SK-N-SH treated with all-trans-retinoic acid at 6 μM for 48 hours (cell line): Measurements from ENCODE around the gene COPZ2.
"Not testable (repeated sequence)": the region's sequence is repeated elsewhere in the genome, so short reads cannot be mapped to it uniquely, and the experiment has no call there.

Experiments used
- ATAC-seq: fragments of 200-7000 bp; cut with Tn5 transposase; 3 replicates; pipeline ENCODE4 v1.9.1; 2020; ENCODE audit warnings: mild to moderate bottlenecking, moderate library complexity
- ARNTL ChIP-seq: fragments of 450-650 bp; formaldehyde crosslinking; IDR thresholded peaks from 2 replicates; pipeline ENCODE4 v1.5.0; 2020; ENCODE audit warnings: low read depth, mild to moderate bottlenecking, moderate library complexity, borderline replicate concordance
- BACH2 ChIP-seq: fragments of 250-450 bp; sonication (Bioruptor Pico); IDR thresholded peaks from 2 replicates; pipeline ENCODE4 v1.9.0; 2021; ENCODE audit warnings: mild to moderate bottlenecking, borderline replicate concordance
- CREB5 ChIP-seq: fragments of 250-450 bp; sonication (Bioruptor Pico); IDR thresholded peaks from 2 replicates; pipeline ENCODE4 v1.5.1; 2020; ENCODE audit warnings: low read depth, mild to moderate bottlenecking, moderate library complexity
- CSDC2 ChIP-seq: fragments of 250-450 bp; sonication (Bioruptor Pico); IDR thresholded peaks from 2 replicates; pipeline ENCODE4 v1.5.0; 2020; ENCODE audit warnings: mild to moderate bottlenecking, moderate library complexity
- CSRNP3 ChIP-seq: fragments of 250-450 bp; sonication (Bioruptor Pico); IDR thresholded peaks from 2 replicates; pipeline ENCODE4 v1.5.1; 2021; ENCODE audit warnings: mild to moderate bottlenecking, moderate library complexity
- ESRRG ChIP-seq: fragments of 250-450 bp; sonication (Bioruptor Pico); IDR thresholded peaks from 2 replicates; pipeline ENCODE4 v1.6.1; 2021; ENCODE audit warnings: mild to moderate bottlenecking
- GLIS3 ChIP-seq: fragments of 250-450 bp; sonication (Bioruptor Pico); IDR thresholded peaks from 2 replicates; pipeline ENCODE4 v1.5.0; 2020; ENCODE audit warnings: mild to moderate bottlenecking, moderate library complexity
- ISL1 ChIP-seq: fragments of 250-450 bp; sonication (Bioruptor Pico); IDR thresholded peaks from 2 replicates; pipeline ENCODE4 v2.1.2; 2022; ENCODE audit warnings: mild to moderate bottlenecking, moderate library complexity
- OSR1 ChIP-seq: fragments of 250-450 bp; sonication (Bioruptor Pico); IDR thresholded peaks from 2 replicates; pipeline ENCODE4 v1.8.0; 2022; ENCODE audit warnings: moderate library complexity, mild to moderate bottlenecking, inconsistent platforms
- PATZ1 ChIP-seq: fragments of 250-450 bp; sonication (Bioruptor Pico); IDR thresholded peaks from 2 replicates; pipeline ENCODE4 v1.8.0; 2020; ENCODE audit warnings: mild to moderate bottlenecking, moderate library complexity, borderline replicate concordance
- POU6F1 ChIP-seq: fragments of 250-450 bp; sonication (Bioruptor Pico); IDR thresholded peaks from 2 replicates; pipeline ENCODE4 v1.8.0; 2021; ENCODE audit warnings: low read depth, mild to moderate bottlenecking, moderate library complexity, borderline replicate concordance
- PPARA ChIP-seq: fragments of 250-450 bp; sonication (Bioruptor Pico); IDR thresholded peaks from 2 replicates; pipeline ENCODE4 v1.5.0; 2020; ENCODE audit warnings: mild to moderate bottlenecking, borderline replicate concordance
- RARB ChIP-seq: fragments of 250-450 bp; sonication (Bioruptor Pico); IDR thresholded peaks from 2 replicates; pipeline ENCODE4 v1.8.0; 2021; ENCODE audit warnings: mild to moderate bottlenecking, moderate library complexity
- SNAI2 ChIP-seq: fragments of 250-450 bp; sonication (Bioruptor Pico); IDR thresholded peaks from 2 replicates; pipeline ENCODE4 v1.5.0; 2020; ENCODE audit warnings: mild to moderate bottlenecking, moderate library complexity
- TCF4 ChIP-seq: fragments of 250-450 bp; sonication (Bioruptor Pico); IDR thresholded peaks from 2 replicates; pipeline ENCODE4 v1.8.0; 2021; ENCODE audit warnings: mild to moderate bottlenecking, moderate library complexity, borderline replicate concordance
- TOX ChIP-seq: fragments of 250-450 bp; sonication (Bioruptor Pico); IDR thresholded peaks from 2 replicates; pipeline ENCODE4 v1.8.0; 2021; ENCODE audit warnings: mild to moderate bottlenecking, moderate library complexity, borderline replicate concordance
- TSHZ2 ChIP-seq: fragments of 250-450 bp; sonication (Bioruptor Pico); IDR thresholded peaks from 2 replicates; pipeline ENCODE4 v1.5.0; 2020; ENCODE audit warnings: mild to moderate bottlenecking, moderate library complexity
- ZC3H10 ChIP-seq: fragments of 250-450 bp; sonication (Bioruptor Pico); IDR thresholded peaks from 2 replicates; pipeline ENCODE4 v1.5.1; 2021; ENCODE audit warnings: mild to moderate bottlenecking, moderate library complexity
- ZFP3 ChIP-seq: fragments of 250-450 bp; sonication (Bioruptor Pico); IDR thresholded peaks from 2 replicates; pipeline ENCODE4 v1.5.0; 2020; ENCODE audit warnings: mild to moderate bottlenecking, moderate library complexity
- ZFP30 ChIP-seq: fragments of 450-650 bp; formaldehyde crosslinking; IDR thresholded peaks from 2 replicates; pipeline ENCODE4 v1.5.0; 2022; ENCODE audit warnings: mild to moderate bottlenecking, moderate library complexity
- ZNF565 ChIP-seq: fragments of 450-650 bp; formaldehyde crosslinking; conservative IDR thresholded peaks from 2 replicates; pipeline ENCODE4 v1.5.0; 2020; ENCODE audit warnings: low read depth, mild to moderate bottlenecking, moderate library complexity
- ZNF70 ChIP-seq: fragments of 450-650 bp; formaldehyde crosslinking; IDR thresholded peaks from 2 replicates; pipeline ENCODE4 v1.5.0; 2020; ENCODE audit warnings: mild to moderate bottlenecking, moderate library complexity
- ZNF8 ChIP-seq: fragments of 450-650 bp; formaldehyde crosslinking; IDR thresholded peaks from 2 replicates; pipeline ENCODE4 v1.5.0; 2020; ENCODE audit warnings: mild to moderate bottlenecking, moderate library complexity

COPZ2 gene

GRCh38 chr17:47989700-47990099, 47.9 kb downstream of the COPZ2 start:
- TF ChIP-seq GLIS3 (no peak), RARB (CRISPR knock-in tag) (no peak), ISL1 (CRISPR knock-in tag) (no peak), POU6F1 (CRISPR knock-in tag) (no peak), TCF4 (CRISPR knock-in tag) (no peak), ESRRG (CRISPR knock-in tag) (no peak), PATZ1 (CRISPR knock-in tag) (no peak), CREB5 (no peak), TOX (no peak), ZNF565 (CRISPR knock-in tag) (no peak), ARNTL (no peak), ZNF70 (no peak), ZFP30 (CRISPR knock-in tag) (no peak), OSR1 (CRISPR knock-in tag) (no peak), CSRNP3 (no peak)
- ATAC-seq: no peak

- TF ChIP-seq PPARA (CRISPR knock-in tag) (no peak), ZNF8 (CRISPR knock-in tag) (no peak), ISL1 (CRISPR knock-in tag) (no peak), GLIS3 (no peak), PATZ1 (CRISPR knock-in tag) (no peak), CSRNP3 (no peak), TSHZ2 (no peak), RARB (CRISPR knock-in tag) (no peak), BACH2 (CRISPR knock-in tag) (no peak), ZFP3 (CRISPR knock-in tag) (no peak), TOX (no peak), POU6F1 (CRISPR knock-in tag) (no peak), SNAI2 (no peak), OSR1 (CRISPR knock-in tag) (no peak), TCF4 (CRISPR knock-in tag) (no peak), ESRRG (CRISPR knock-in tag) (no peak), ZNF565 (CRISPR knock-in tag) (no peak), ZC3H10 (CRISPR knock-in tag) (no peak), ZNF70 (no peak), CSDC2 (CRISPR knock-in tag) (no peak)
- no peak for ATAC-seq
Measured at GRCh38 chr17:47989159-47989558, 48.4 kb downstream of the COPZ2 start.

GRCh38 chr17:47988445-47988844, 49.2 kb downstream of the COPZ2 start:
- ATAC-seq: not testable (repeated sequence)
